Measurements from ENCODE around the gene TRIM27.
"Not testable (repeated sequence)": the region's sequence is repeated elsewhere in the genome, so short reads cannot be mapped to it uniquely, and the experiment has no call there.

Gene TRIM27

GRCh38 chr6:28856620-28857005 lies 67.2 kb downstream of the TRIM27 start:
- ChIA-PET POLR2A (interaction anchor here (0.6 kb wide), 1 partner anchor 219 kb away, joined by 5 read pairs; no protein-coding TSS in a partner anchor), CTCF (no interaction called here)
- Histone ChIP-seq H3K27me3 (replicated peaks in 2 of 5; ENCODE audit: control insufficient read depth in 4 of 5, insufficient read depth in 5 of 5, low read length in 4 of 5) (no peaks in the 10 kb centered on the region), H3K4me1 (ENCODE audit: control extremely low read depth in 1 of 4, control insufficient read depth in 4 of 4, insufficient read depth in 4 of 4, low read length in 3 of 4) (peaks cover 0 to 15% (median 9%) of the 10 kb centered on the region in 4 experiments), H3K27ac (ENCODE audit: insufficient read depth in 1 of 2, low read depth in 1 of 2, low read length in 2 of 2, poor library complexity in 1 of 2, severe bottlenecking in 2 of 2) (no peak overlapping the region), H3K9me3 (ENCODE audit: control extremely low read depth in 1 of 5, control insufficient read depth in 4 of 5, insufficient read depth in 2 of 5, low read depth in 1 of 5, low read length in 4 of 5) (no peaks in the 10 kb centered on the region), H3K4me3 (ENCODE audit: control insufficient read depth in 1 of 7, extremely low read depth in 1 of 7, insufficient read depth in 4 of 7, low read depth in 2 of 7, low read length in 6 of 7) (no peak overlapping the region), H3K36me3 (ENCODE audit: control insufficient read depth in 4 of 4, insufficient read depth in 4 of 4, low read length in 3 of 4) (no peaks in the 10 kb centered on the region)
- 73% methylated on average over 1 of the region's 1 CpG for WGBS (ENCODE audit: insufficient coverage)
- peak in 2 of 3 donors; percentile 36 to 49 for DNase-seq

GRCh38 chr6:28854405-28854804 lies 69.4 kb downstream of the TRIM27 start:
- H3K4me3 ChIP-seq (ENCODE audit: control insufficient read depth in 1 of 7, extremely low read depth in 1 of 7, insufficient read depth in 4 of 7, low read depth in 2 of 7, low read length in 6 of 7); DNase-seq; H3K27me3 ChIP-seq (replicated peaks in 2 of 5; ENCODE audit: control insufficient read depth in 4 of 5, insufficient read depth in 5 of 5, low read length in 4 of 5); H3K4me1 ChIP-seq (ENCODE audit: control extremely low read depth in 1 of 4, control insufficient read depth in 4 of 4, insufficient read depth in 4 of 4, low read length in 3 of 4); H3K36me3 ChIP-seq (ENCODE audit: control insufficient read depth in 4 of 4, insufficient read depth in 4 of 4, low read length in 3 of 4); H3K27ac ChIP-seq (ENCODE audit: insufficient read depth in 1 of 2, low read depth in 1 of 2, low read length in 2 of 2, poor library complexity in 1 of 2, severe bottlenecking in 2 of 2); H3K9me3 ChIP-seq (ENCODE audit: control extremely low read depth in 1 of 5, control insufficient read depth in 4 of 5, insufficient read depth in 2 of 5, low read depth in 1 of 5, low read length in 4 of 5): not testable (repeated sequence)
- POLR2A ChIA-PET: interaction anchor here (0.6 kb wide), 2 partner anchors 126 to 169 kb away, joined by 3 read pairs; no protein-coding TSS in a partner anchor
- WGBS (ENCODE audit: insufficient coverage): 83% methylated on average over 1 of the region's 2 CpGs
- CTCF ChIA-PET: interaction anchor here (0.7 kb wide), 1 partner anchor 8 kb away, joined by 3 read pairs; no protein-coding TSS in a partner anchor
